ENCODE measurements around the gene NR5A2. TPM values are rescaled to one million over a fixed set of nuclear protein-coding genes. Genes with fewer than 3 reads are reported as not detected.

Gene NR5A2
- total and polyA plus RNA-seq, 10 of the 15 experiments (the other 5 are each of a cell fraction or from before 2014, with no cell fraction given) = 0.02 to 0.60 (median 0.15) TPM; not detected in 1

- FAIRE-seq = no peak
- intact Hi-C loops (cut with micrococcal nuclease; ENCODE audit: unreplicated experiment) (loop anchor here (2.0 kb wide), 1 partner anchor 44 kb away; no protein-coding TSS in a partner anchor), in situ Hi-C loops (cut with MboI) (no loop called here)
- Histone ChIP-seq H3K9ac (ENCODE audit: control insufficient read depth, insufficient read depth, low read length) (no peak overlapping the region), H3K4me2 (ENCODE audit: control insufficient read depth, insufficient read depth) (no peak overlapping the region), H3K36me3 (ENCODE audit: control insufficient read depth in 2 of 2, insufficient read depth in 2 of 2, low read length in 1 of 2) (no peaks in the 10 kb centered on the region), H3K79me2 (ENCODE audit: control insufficient read depth, insufficient read depth, low read length) (no peaks in the 10 kb centered on the region), H3K9me3 (replicated peaks; ENCODE audit: control insufficient read depth, insufficient read depth, low read length) (no peaks in the 10 kb centered on the region; the same call in 2 of the 3 replicates), H2AFZ (ENCODE audit: control insufficient read depth, low read depth, low read length) (no peak overlapping the region), H3K27me3 (replicated peaks in 1 of 2; ENCODE audit: control insufficient read depth in 2 of 2, insufficient read depth in 2 of 2, low read length in 1 of 2) (no peaks in the 10 kb centered on the region), H3K4me3 (no peak overlapping the region), H4K20me1 (ENCODE audit: control insufficient read depth, insufficient read depth) (no peaks in the 10 kb centered on the region), H3K4me1 (ENCODE audit: control insufficient read depth, insufficient read depth, low read length) (peaks cover 7% of the 10 kb centered on the region), H3K27ac (ENCODE audit: control insufficient read depth, insufficient read depth) (no peak overlapping the region)
- ChIA-PET RAD21 (ENCODE audit: unreplicated experiment) (interaction anchor here (1.1 to 2.1 kb wide), 2 partner anchors 65 to 272 kb away, joined by 3 to 4 read pairs; no protein-coding TSS in a partner anchor), CTCF (interaction anchor here (0.7 to 1.4 kb wide), 2 partner anchors 12 to 55 kb away, joined by 3 read pairs; no protein-coding TSS in a partner anchor), SMC1A (ENCODE audit: uncharacterized antibody, unreplicated experiment) (interaction anchor here (0.6 to 3.2 kb wide), 5 partner anchors 9 to 153 kb away, joined by 3 to 9 read pairs (median 6); no protein-coding TSS in a partner anchor), POLR2A (no interaction called here)
- no peak for DNase-seq (ENCODE audit: low read depth, low spot score)
- WGBS (ENCODE audit: insufficient coverage, insufficient replicate concordance, low lambda C conversion rate, missing lambda C conversion rate) = 61% methylated on average over 7 of the region's 7 CpGs
- no peak for ATAC-seq
- TF ChIP-seq, protein P1, sequence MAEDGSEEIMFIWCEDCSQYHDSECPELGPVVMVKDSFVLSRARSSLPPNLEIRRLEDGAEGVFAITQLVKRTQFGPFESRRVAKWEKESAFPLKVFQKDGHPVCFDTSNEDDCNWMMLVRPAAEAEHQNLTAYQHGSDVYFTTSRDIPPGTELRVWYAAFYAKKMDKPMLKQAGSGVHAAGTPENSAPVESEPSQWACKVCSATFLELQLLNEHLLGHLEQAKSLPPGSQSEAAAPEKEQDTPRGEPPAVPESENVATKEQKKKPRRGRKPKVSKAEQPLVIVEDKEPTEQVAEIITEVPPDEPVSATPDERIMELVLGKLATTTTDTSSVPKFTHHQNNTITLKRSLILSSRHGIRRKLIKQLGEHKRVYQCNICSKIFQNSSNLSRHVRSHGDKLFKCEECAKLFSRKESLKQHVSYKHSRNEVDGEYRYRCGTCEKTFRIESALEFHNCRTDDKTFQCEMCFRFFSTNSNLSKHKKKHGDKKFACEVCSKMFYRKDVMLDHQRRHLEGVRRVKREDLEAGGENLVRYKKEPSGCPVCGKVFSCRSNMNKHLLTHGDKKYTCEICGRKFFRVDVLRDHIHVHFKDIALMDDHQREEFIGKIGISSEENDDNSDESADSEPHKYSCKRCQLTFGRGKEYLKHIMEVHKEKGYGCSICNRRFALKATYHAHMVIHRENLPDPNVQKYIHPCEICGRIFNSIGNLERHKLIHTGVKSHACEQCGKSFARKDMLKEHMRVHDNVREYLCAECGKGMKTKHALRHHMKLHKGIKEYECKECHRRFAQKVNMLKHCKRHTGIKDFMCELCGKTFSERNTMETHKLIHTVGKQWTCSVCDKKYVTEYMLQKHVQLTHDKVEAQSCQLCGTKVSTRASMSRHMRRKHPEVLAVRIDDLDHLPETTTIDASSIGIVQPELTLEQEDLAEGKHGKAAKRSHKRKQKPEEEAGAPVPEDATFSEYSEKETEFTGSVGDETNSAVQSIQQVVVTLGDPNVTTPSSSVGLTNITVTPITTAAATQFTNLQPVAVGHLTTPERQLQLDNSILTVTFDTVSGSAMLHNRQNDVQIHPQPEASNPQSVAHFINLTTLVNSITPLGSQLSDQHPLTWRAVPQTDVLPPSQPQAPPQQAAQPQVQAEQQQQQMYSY (CRISPR knock-in tag; IDR thresholded peaks at IDR 0.05) = no peak
- TF ChIP-seq PML (IDR thresholded peaks at IDR 0.05; ENCODE audit: low read length) = no peak
- TF ChIP-seq FOS (IDR thresholded peaks at IDR 0.05; ENCODE audit: borderline replicate concordance, extremely low read depth, insufficient read length) = no peak
- TF ChIP-seq, protein P2, sequence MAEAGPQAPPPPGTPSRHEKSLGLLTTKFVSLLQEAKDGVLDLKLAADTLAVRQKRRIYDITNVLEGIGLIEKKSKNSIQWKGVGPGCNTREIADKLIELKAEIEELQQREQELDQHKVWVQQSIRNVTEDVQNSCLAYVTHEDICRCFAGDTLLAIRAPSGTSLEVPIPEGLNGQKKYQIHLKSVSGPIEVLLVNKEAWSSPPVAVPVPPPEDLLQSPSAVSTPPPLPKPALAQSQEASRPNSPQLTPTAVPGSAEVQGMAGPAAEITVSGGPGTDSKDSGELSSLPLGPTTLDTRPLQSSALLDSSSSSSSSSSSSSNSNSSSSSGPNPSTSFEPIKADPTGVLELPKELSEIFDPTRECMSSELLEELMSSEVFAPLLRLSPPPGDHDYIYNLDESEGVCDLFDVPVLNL (IDR thresholded peaks at IDR 0.05; ENCODE audit: low read depth, low read length) = no peak
- no peak for TF ChIP-seq HDAC6 (IDR thresholded peaks at IDR 0.05; ENCODE audit: unreplicated experiment)
- TF ChIP-seq NFXL1 (IDR thresholded peaks at IDR 0.05; ENCODE audit: borderline replicate concordance) = no peak
- no peak for TF ChIP-seq RELA (IDR thresholded peaks at IDR 0.05; ENCODE audit: borderline replicate concordance, partially characterized antibody)
- no peak for TF ChIP-seq PAX8 (IDR thresholded peaks at IDR 0.05)
- TF ChIP-seq, protein P3, sequence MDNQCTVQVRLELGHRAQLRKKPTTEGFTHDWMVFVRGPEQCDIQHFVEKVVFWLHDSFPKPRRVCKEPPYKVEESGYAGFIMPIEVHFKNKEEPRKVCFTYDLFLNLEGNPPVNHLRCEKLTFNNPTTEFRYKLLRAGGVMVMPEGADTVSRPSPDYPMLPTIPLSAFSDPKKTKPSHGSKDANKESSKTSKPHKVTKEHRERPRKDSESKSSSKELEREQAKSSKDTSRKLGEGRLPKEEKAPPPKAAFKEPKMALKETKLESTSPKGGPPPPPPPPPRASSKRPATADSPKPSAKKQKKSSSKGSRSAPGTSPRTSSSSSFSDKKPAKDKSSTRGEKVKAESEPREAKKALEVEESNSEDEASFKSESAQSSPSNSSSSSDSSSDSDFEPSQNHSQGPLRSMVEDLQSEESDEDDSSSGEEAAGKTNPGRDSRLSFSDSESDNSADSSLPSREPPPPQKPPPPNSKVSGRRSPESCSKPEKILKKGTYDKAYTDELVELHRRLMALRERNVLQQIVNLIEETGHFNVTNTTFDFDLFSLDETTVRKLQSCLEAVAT (IDR thresholded peaks at IDR 0.05) = no peak
- TF ChIP-seq MYC (IDR thresholded peaks at IDR 0.05; ENCODE audit: insufficient read depth, insufficient read length, insufficient replicate concordance, low read length, severe bottlenecking) = no peak
- TF ChIP-seq NR2C1 (IDR thresholded peaks at IDR 0.05) = no peak
- no TSS peak for BruUV-seq (replicated peaks)
Measured at GRCh38 chr1:200211157-200211556, 183.6 kb downstream of the NR5A2 start.

Measured in GM12878 (cell line).